K562 (cell line): ENCODE results near the gene ANKFN1.

ENCODE experiments used
- CREM ChIP-seq: IDR thresholded peaks from 2 replicates; pipeline ENCODE4 v1.6.1; 2014; ENCODE audit warnings: antibody characterized with exemption, low read depth
- MCM2 ChIP-seq: fragments of 450-650 bp; IDR thresholded peaks from 2 replicates; pipeline ENCODE4 v1.6.1; 2017; ENCODE audit warnings: low read depth, mild to moderate bottlenecking
- MNT ChIP-seq, 2 experiments: fragments of 450-650 bp; conservative IDR thresholded peaks; 2 replicates each; pipeline ENCODE4 v1.6.1; 2017; ENCODE audit warnings: mild to moderate bottlenecking in 2 of 2, moderate library complexity in 2 of 2
- RFX5 ChIP-seq: IDR thresholded peaks from 2 replicates; pipeline ENCODE4 v1.6.1; 2011; ENCODE audit warnings: low read depth, mild to moderate bottlenecking, improper control_type of control experiment, low read length
- ZNF384 ChIP-seq: IDR thresholded peaks from 2 replicates; pipeline ENCODE4 v1.6.1; 2012; ENCODE audit warnings: low read depth, low read length, improper control_type of control experiment

DNA sequence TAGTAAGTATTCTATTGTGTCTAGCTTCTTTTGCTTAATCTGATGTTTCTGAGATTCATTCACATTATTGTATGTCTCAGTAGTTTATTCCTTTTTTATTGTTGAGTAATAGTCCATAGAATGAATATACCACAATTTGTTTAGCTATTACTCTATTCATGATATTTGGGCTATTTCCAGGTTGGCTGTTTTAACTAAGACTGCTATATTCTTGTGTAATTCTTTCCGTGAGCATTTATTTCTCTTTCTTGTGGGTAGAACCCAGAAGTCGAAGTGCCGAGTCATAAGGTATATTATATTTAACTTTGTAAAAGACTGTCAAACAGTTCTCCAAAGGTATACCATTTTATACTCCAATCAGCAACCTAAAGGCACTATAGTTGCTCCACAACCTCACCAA lies 160.8 kb downstream of the ANKFN1 start:
- TF ChIP-seq MCM2 (no peak), ZNF384 (no peak), RFX5 (no peak), CREM (no peak), MNT (conservative IDR thresholded peaks at IDR 0.05) (no peak)
